Activated CD4-positive, CD25-positive, alpha-beta regulatory T cell treated with anti-CD3 and anti-CD28 coated beads, Interleukin-2, amount 50 U/mL, for 24 hours (primary cell): Measurements from ENCODE around the gene KNL1.
"Not testable (repeated sequence)": the region's sequence is repeated elsewhere in the genome, so short reads cannot be mapped to it uniquely, and the experiment has no call there.

Source experiments
- ATAC-seq, 2 donors: fragments of 150-1000 bp; cut with Tn5 transposase; one replicate each; pipeline ENCODE4 v1.10.0; 2021; ENCODE audit warnings: mild to moderate bottlenecking in 1 of 2, moderate library complexity in 1 of 2

Gene KNL1

GRCh38 chr15:40590667-40591050 is 3.4 kb upstream of the KNL1 start:
- no peak for ATAC-seq

- no peak for ATAC-seq
These were observed 2.7 kb upstream of the KNL1 start for GRCh38 chr15:40591389-40591788.

- ATAC-seq, result peak; percentile 36 to 42
These were observed 884 bp upstream of the KNL1 start for GRCh38 chr15:40593165-40593564.

GRCh38 chr15:40594429-40594836 is 384 bp downstream of the KNL1 start:
- peak; percentile 39 to 51 for ATAC-seq

GRCh38 chr15:40595219-40595618 is 1.2 kb downstream of the KNL1 start:
- ATAC-seq, result no peak

- no peak for ATAC-seq
These were observed 1.7 kb downstream of the KNL1 start for GRCh38 chr15:40595773-40596172.

GRCh38 chr15:40597024-40597423 is 3.0 kb downstream of the KNL1 start:
- no peak for ATAC-seq

- no peak for ATAC-seq
These were observed 4.1 kb downstream of the KNL1 start for GRCh38 chr15:40598126-40598525.

- ATAC-seq, result no peak
These were observed 4.6 kb downstream of the KNL1 start for GRCh38 chr15:40598672-40599071.

GRCh38 chr15:40600956-40601355 is 6.9 kb downstream of the KNL1 start:
- ATAC-seq, result no peak

GRCh38 chr15:40603935-40604334 is 9.9 kb downstream of the KNL1 start:
- ATAC-seq, result no peak

- no peak for ATAC-seq
These were observed 19.0 kb downstream of the KNL1 start for GRCh38 chr15:40613080-40613479.

GRCh38 chr15:40618023-40618422 is 24.0 kb downstream of the KNL1 start:
- ATAC-seq, result no peak

GRCh38 chr15:40618906-40619305 is 24.9 kb downstream of the KNL1 start:
- ATAC-seq, result no peak

GRCh38 chr15:40623361-40623760 is 29.3 kb downstream of the KNL1 start:
- no peak for ATAC-seq

GRCh38 chr15:40630313-40630712 is 36.3 kb downstream of the KNL1 start:
- ATAC-seq, result no peak

GRCh38 chr15:40633178-40633577 is 39.1 kb downstream of the KNL1 start:
- ATAC-seq, result no peak

GRCh38 chr15:40637221-40637745 is 43.2 kb downstream of the KNL1 start:
- ATAC-seq, result no peak

GRCh38 chr15:40639677-40640076 is 45.6 kb downstream of the KNL1 start:
- no peak for ATAC-seq

GRCh38 chr15:40647523-40647922 is 53.5 kb downstream of the KNL1 start:
- ATAC-seq, result no peak

- no peak for ATAC-seq
These were observed 56.4 kb downstream of the KNL1 start for GRCh38 chr15:40650479-40650878.

- ATAC-seq, result no peak
These were observed 66.6 kb downstream of the KNL1 start for GRCh38 chr15:40660686-40661085.

GRCh38 chr15:40664909-40665308 is 70.9 kb downstream of the KNL1 start:
- no peak for ATAC-seq

- not testable (repeated sequence) for ATAC-seq
These were observed 82.2 kb downstream of the KNL1 start for GRCh38 chr15:40676290-40676689.

GRCh38 chr15:40676906-40677305 is 82.9 kb downstream of the KNL1 start:
- ATAC-seq, result not testable (repeated sequence)

GRCh38 chr15:40680151-40680550 is 86.1 kb downstream of the KNL1 start:
- ATAC-seq, result no peak
